Activated CD4-positive, alpha-beta T cell treated with anti-CD3 and anti-CD28 coated beads, Interleukin-2, amount 10 ng/mL, durations not matched to agents 7 days and 5 days (primary cell): ENCODE measurements around the gene CDH4. TPM values are rescaled to one million over a fixed set of nuclear protein-coding genes. Genes with fewer than 3 reads are reported as not detected.

Experiments
- CTCF ChIA-PET: fragments of 350-600 bp; sonication (Branson Sonifier 250); formaldehyde crosslinking; loops from one replicate; lab custom pipeline; 2021; ENCODE audit warnings: antibody characterized with exemption; lab: Charles Lee
- POLR2A ChIA-PET: fragments of 350-600 bp; sonication (Branson Sonifier 250); formaldehyde crosslinking; loops from one replicate; lab custom pipeline; 2021; ENCODE audit warnings: antibody characterized with exemption; lab: Charles Lee
- DNase-seq: peaks from one replicate; pipeline ENCODE4 v3.0.0-alpha.2; 2020
- H3K27ac Mint-ChIP-seq: one replicate; pipeline ENCODE4 v1.8.0; 2021; ENCODE audit warnings: mild to moderate bottlenecking, moderate library complexity, mixed read lengths
- H3K27me3 Mint-ChIP-seq: one replicate; pipeline ENCODE4 v1.8.0; 2021; ENCODE audit warnings: mixed read lengths
- H3K36me3 Mint-ChIP-seq: one replicate; pipeline ENCODE4 v1.8.0; 2021; ENCODE audit warnings: low read depth, mixed read lengths
- H3K4me1 Mint-ChIP-seq: one replicate; pipeline ENCODE4 v1.8.0; 2021; ENCODE audit warnings: mixed read lengths
- H3K4me3 Mint-ChIP-seq: one replicate; pipeline ENCODE4 v1.8.0; 2021; ENCODE audit warnings: mild to moderate bottlenecking, moderate library complexity, mixed read lengths
- H3K9me3 Mint-ChIP-seq: one replicate; pipeline ENCODE4 v1.8.0; 2021; ENCODE audit warnings: mixed read lengths
- total RNA-seq, 2 experiments: library from RNA; stranded (reverse); gene quantifications; one replicate each; pipeline ENCODE4 v1.2.3, GENCODE V29; 2021

Gene CDH4
- total RNA-seq, 2 experiments from 2014 or later, result not detected

- H3K4me3 Mint-ChIP-seq, result no peak overlapping the region
- H3K9me3 Mint-ChIP-seq, result peaks cover 9% of the 10 kb centered on the region
- H3K27ac Mint-ChIP-seq, result no peak overlapping the region
- no peaks in the 10 kb centered on the region for H3K36me3 Mint-ChIP-seq
- no peak for DNase-seq
- CTCF ChIA-PET, result no interaction called here
- no peaks in the 10 kb centered on the region for H3K27me3 Mint-ChIP-seq
- POLR2A ChIA-PET, result no interaction called here
- H3K4me1 Mint-ChIP-seq, result no peaks in the 10 kb centered on the region
Observed at GRCh38 chr20:61482901-61483300, 230.8 kb downstream of the CDH4 start.

- Mint-ChIP-seq H3K36me3 (no peaks in the 10 kb centered on the region), H3K27ac (no peak overlapping the region), H3K9me3 (peaks cover 7% of the 10 kb centered on the region), H3K27me3 (no peaks in the 10 kb centered on the region), H3K4me3 (no peak overlapping the region), H3K4me1 (no peaks in the 10 kb centered on the region)
- ChIA-PET CTCF (no interaction called here), POLR2A (no interaction called here)
- DNase-seq, result no peak
Observed at GRCh38 chr20:61483336-61484067, 231.4 kb downstream of the CDH4 start.

GRCh38 chr20:61486198-61486597 is 234.1 kb downstream of the CDH4 start:
- no peak for DNase-seq
- Mint-ChIP-seq H3K36me3 (no peaks in the 10 kb centered on the region), H3K9me3 (peaks cover 5% of the 10 kb centered on the region), H3K27ac (no peak overlapping the region), H3K4me1 (no peaks in the 10 kb centered on the region), H3K27me3 (no peaks in the 10 kb centered on the region), H3K4me3 (no peak overlapping the region)
- ChIA-PET CTCF (no interaction called here), POLR2A (no interaction called here)

DNA sequence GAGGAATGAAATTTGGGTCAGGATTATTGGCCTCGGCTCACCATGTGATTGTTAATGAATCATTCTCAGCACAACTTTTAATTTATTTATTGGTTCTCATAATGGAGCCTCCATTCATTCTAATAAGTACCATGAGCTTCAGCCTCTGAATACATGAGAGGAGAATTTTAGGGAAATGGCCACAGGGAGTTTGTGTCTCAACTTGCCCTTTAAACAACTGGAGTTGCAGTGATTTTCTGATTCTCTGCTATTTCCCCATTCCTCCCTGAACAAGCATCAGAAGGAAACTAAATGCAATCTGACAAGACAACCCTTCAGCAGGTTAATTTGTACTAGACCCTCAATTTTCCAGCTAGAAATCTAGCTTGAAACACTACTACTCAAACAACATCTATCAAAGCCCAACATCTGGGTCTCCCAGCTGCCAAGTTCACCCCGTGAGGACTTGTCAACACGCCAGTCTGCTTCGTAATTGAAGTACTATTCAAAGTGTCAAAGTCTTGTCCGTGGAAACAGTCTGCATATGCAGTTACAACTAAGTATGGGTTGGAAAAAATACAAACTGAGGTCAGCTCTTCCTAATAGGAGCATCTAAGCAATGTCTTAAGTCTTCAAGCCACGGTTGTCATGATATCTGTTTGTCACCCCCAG is 235.4 kb downstream of the CDH4 start:
- H3K9me3 Mint-ChIP-seq, result peaks cover 5% of the 10 kb centered on the region

GRCh38 chr20:61487997-61488371 is 235.9 kb downstream of the CDH4 start:
- Mint-ChIP-seq H3K4me3 (no peak overlapping the region), H3K9me3 (peaks cover 3% of the 10 kb centered on the region), H3K27me3 (no peaks in the 10 kb centered on the region), H3K4me1 (no peaks in the 10 kb centered on the region), H3K27ac (no peak overlapping the region), H3K36me3 (no peaks in the 10 kb centered on the region)
- ChIA-PET POLR2A (no interaction called here), CTCF (no interaction called here)
- no peak for DNase-seq

More for the DNA sequence above, 235.4 kb downstream of the CDH4 start:
- POLR2A ChIA-PET, result no interaction called here
- no peak for DNase-seq
- CTCF ChIA-PET, result no interaction called here
- Mint-ChIP-seq H3K27ac (no peak overlapping the region), H3K4me3 (no peak overlapping the region), H3K36me3 (no peaks in the 10 kb centered on the region), H3K4me1 (no peaks in the 10 kb centered on the region), H3K27me3 (no peaks in the 10 kb centered on the region)

- H3K4me1 Mint-ChIP-seq, result no peaks in the 10 kb centered on the region
- no peak overlapping the region for H3K4me3 Mint-ChIP-seq
- H3K36me3 Mint-ChIP-seq, result no peaks in the 10 kb centered on the region
- ChIA-PET POLR2A (no interaction called here), CTCF (no interaction called here)
- peaks cover 5% of the 10 kb centered on the region for H3K9me3 Mint-ChIP-seq
- no peak overlapping the region for H3K27ac Mint-ChIP-seq
- H3K27me3 Mint-ChIP-seq, result no peaks in the 10 kb centered on the region
- no peak for DNase-seq
Observed at GRCh38 chr20:61490721-61491120, 238.7 kb downstream of the CDH4 start.

- H3K4me1 Mint-ChIP-seq, result no peaks in the 10 kb centered on the region
- H3K9me3 Mint-ChIP-seq, result peaks cover 5% of the 10 kb centered on the region
- H3K4me3 Mint-ChIP-seq, result no peak overlapping the region
- no peak for DNase-seq
- no peaks in the 10 kb centered on the region for H3K36me3 Mint-ChIP-seq
- ChIA-PET CTCF (no interaction called here), POLR2A (no interaction called here)
- H3K27me3 Mint-ChIP-seq, result no peaks in the 10 kb centered on the region
- no peak overlapping the region for H3K27ac Mint-ChIP-seq
Observed at GRCh38 chr20:61492065-61492464, 240.0 kb downstream of the CDH4 start.

DNA sequence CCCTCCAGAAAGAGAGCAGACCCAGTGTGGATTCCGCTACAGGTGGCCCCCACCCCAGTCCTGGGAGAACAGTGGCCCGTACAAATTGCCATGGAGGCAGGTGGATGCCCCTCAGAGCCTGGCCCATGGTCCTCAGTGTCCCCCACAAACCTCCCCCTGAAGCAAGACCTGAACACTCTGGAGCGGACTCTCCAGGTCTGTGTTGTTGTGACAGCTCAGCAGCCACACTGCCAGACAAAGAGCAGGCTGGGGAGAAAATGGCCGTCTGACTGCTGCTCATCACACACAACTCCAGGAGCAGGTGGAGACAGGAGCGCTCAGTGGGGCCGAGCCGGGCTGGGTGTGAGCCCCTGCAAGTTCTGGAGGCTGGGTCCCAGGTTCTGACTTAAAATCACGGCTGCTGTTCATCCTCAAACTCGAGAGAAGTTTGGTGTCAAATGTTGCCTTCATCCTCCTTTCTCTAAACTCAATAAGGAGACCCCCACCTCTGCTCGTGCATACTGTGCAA is 241.8 kb downstream of the CDH4 start:
- Mint-ChIP-seq H3K27ac (no peak overlapping the region), H3K4me3 (no peak overlapping the region), H3K36me3 (no peaks in the 10 kb centered on the region), H3K4me1 (no peaks in the 10 kb centered on the region), H3K9me3 (peaks cover 7% of the 10 kb centered on the region), H3K27me3 (no peaks in the 10 kb centered on the region)
- CTCF ChIA-PET, result no interaction called here
- POLR2A ChIA-PET, result no interaction called here
- DNase-seq, result no peak

DNA sequence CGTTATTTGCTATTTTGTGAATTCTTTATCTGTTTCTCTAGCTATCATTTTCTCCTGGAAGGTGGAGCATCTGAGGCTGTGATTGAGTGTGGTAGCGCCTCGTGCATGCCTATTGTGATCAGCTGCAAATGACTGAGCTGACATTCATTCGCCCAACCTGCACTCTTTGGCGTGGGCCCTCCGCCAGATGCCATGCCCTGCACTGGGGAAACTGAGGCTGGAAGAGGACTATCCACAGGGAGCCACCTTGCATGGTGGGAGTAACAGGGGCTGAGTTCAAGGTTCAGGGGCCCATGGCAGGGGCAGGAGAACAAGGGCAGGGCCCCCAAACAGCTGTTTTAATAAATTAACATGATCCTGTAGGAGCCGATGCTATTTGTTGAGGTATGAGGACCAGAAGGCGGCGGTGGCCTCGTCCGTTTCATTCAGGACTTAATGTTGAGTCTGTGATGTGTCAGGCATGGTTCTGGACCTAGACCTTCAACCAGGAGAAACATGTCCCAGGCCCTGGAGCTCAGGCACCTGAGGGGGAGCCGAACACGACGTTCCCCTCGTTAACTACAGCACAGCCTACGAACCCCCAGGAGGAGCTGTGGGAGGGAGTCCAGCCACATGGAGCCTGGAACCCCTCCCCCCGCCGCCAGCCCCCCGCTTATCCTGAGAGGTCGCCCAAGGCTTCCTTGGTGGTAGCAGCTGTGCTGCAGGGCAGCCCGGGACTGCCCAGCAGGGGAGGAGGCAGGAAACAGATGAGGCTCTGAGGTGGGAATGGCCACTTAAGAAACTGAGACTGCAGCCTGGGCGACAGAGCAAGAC is 242.9 kb downstream of the CDH4 start:
- Mint-ChIP-seq H3K9me3 (peaks cover 4% of the 10 kb centered on the region), H3K4me3 (no peak overlapping the region), H3K36me3 (no peaks in the 10 kb centered on the region), H3K27me3 (no peaks in the 10 kb centered on the region), H3K27ac (no peak overlapping the region), H3K4me1 (no peaks in the 10 kb centered on the region)
- POLR2A ChIA-PET, result no interaction called here
- DNase-seq, result no peak
- CTCF ChIA-PET, result no interaction called here

GRCh38 chr20:61497029-61497627 is 245.1 kb downstream of the CDH4 start:
- CTCF ChIA-PET, result no interaction called here
- H3K4me3 Mint-ChIP-seq, result no peak overlapping the region
- peaks cover 8% of the 10 kb centered on the region for H3K9me3 Mint-ChIP-seq
- H3K36me3 Mint-ChIP-seq, result no peaks in the 10 kb centered on the region
- POLR2A ChIA-PET, result no interaction called here
- no peak for DNase-seq
- H3K27ac Mint-ChIP-seq, result no peak overlapping the region
- no peaks in the 10 kb centered on the region for H3K27me3 Mint-ChIP-seq
- H3K4me1 Mint-ChIP-seq, result no peaks in the 10 kb centered on the region

DNA sequence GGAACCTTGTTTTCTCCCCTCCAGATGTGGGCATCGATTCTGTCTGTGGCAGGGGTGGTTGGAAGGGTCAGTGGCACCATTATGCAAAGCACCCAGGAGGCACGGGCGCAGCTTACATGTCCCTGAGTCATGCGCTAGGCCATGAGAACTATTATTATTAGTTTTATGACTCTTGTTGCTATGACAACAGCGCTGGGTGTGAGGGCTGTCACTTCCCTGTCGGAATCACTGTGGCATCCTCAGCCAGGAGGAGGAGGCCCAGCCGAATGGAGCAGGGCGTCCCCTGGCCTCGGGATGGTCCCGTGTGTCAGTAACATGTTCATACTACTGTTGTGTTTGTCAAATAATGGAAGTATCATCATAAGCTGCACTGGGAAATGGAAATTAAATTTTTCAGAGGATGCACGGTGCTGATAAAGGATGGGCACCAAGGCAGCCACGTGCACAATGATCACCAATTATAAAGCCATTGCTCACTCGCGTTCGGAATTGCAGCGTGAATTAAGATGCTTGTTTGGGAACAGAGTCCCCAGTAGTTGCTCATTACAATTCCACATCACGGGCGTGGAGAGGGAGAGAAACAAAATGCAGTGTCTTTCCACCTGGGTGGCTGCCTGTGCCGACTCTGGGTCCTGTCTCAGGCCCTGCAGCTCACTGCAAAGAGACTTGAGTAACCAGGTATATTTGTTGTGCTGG is 247.9 kb downstream of the CDH4 start:
- CTCF ChIA-PET, result no interaction called here
- no peaks in the 10 kb centered on the region for H3K27me3 Mint-ChIP-seq
- H3K27ac Mint-ChIP-seq, result no peak overlapping the region
- DNase-seq, result no peak
- H3K9me3 Mint-ChIP-seq, result peaks cover 5% of the 10 kb centered on the region
- no peaks in the 10 kb centered on the region for H3K36me3 Mint-ChIP-seq
- no peak overlapping the region for H3K4me3 Mint-ChIP-seq
- POLR2A ChIA-PET, result no interaction called here
- H3K4me1 Mint-ChIP-seq, result no peaks in the 10 kb centered on the region

- Mint-ChIP-seq H3K36me3 (no peaks in the 10 kb centered on the region), H3K4me3 (no peak overlapping the region), H3K27ac (peak overlapping the region; percentile 48), H3K27me3 (no peaks in the 10 kb centered on the region), H3K9me3 (peaks cover 5% of the 10 kb centered on the region), H3K4me1 (no peaks in the 10 kb centered on the region)
- no peak for DNase-seq
- POLR2A ChIA-PET, result no interaction called here
- CTCF ChIA-PET, result no interaction called here
Observed at GRCh38 chr20:61500791-61501321, 248.8 kb downstream of the CDH4 start.
